SIG-M5 (cell line): ENCODE measurements around the gene PABPN1.
"Not testable (repeated sequence)": the region's sequence is repeated elsewhere in the genome, so short reads cannot be mapped to it uniquely, and the experiment has no call there.

Source experiments
- DNase-seq: peaks from one replicate; lab custom pipeline; 2025; lab: John Stamatoyannopoulos, UW

Gene PABPN1

GRCh38 chr14:23301288-23301968, 19.8 kb upstream of the PABPN1 start:
- DNase-seq = peak; percentile 79

- no peak for DNase-seq
Observed at GRCh38 chr14:23301969-23302289, 19.3 kb upstream of the PABPN1 start.

- no peak for DNase-seq
Observed at GRCh38 chr14:23302290-23303225, 18.7 kb upstream of the PABPN1 start, which contains the start of gene PPP1R3E. PPP1R3E (minus strand) TSS chr14:23302859; CDS start chr14:23302576, 283 bp downstream.

- DNase-seq = no peak
Observed at GRCh38 chr14:23306412-23307145, 14.7 kb upstream of the PABPN1 start, which contains the start of gene BCL2L2. BCL2L2 (plus strand) TSS chr14:23306833; CDS start chr14:23307768, 935 bp downstream.

- DNase-seq = no peak
Observed at GRCh38 chr14:23307146-23307530, 14.1 kb upstream of the PABPN1 start.

- DNase-seq = no peak
Observed at GRCh38 chr14:23307687-23308644, 13.3 kb upstream of the PABPN1 start.

- no peak for DNase-seq
Observed at GRCh38 chr14:23308721-23309445, 12.4 kb upstream of the PABPN1 start.

GRCh38 chr14:23310546-23310945, 10.7 kb upstream of the PABPN1 start:
- DNase-seq = no peak

GRCh38 chr14:23316300-23316699, 5.0 kb upstream of the PABPN1 start:
- no peak for DNase-seq

- DNase-seq = no peak
Observed at GRCh38 chr14:23319746-23320583, 1.3 kb upstream of the PABPN1 start.

GRCh38 chr14:23321572-23322547, 603 bp downstream of the PABPN1 start:
- no peak for DNase-seq

GRCh38 chr14:23322568-23323517, 1.6 kb downstream of the PABPN1 start:
- DNase-seq = no peak

GRCh38 chr14:23323838-23324454, 2.7 kb downstream of the PABPN1 start:
- DNase-seq = no peak

- no peak for DNase-seq
Observed at GRCh38 chr14:23324455-23324846, 3.2 kb downstream of the PABPN1 start.

- DNase-seq = no peak
Observed at GRCh38 chr14:23324993-23325392, 3.7 kb downstream of the PABPN1 start.

- not testable (repeated sequence) for DNase-seq
Observed at GRCh38 chr14:23325746-23326145, 4.5 kb downstream of the PABPN1 start.
